Measurements from ENCODE around the gene PRRG2.

- TF ChIP-seq CTCF (IDR thresholded peaks at IDR 0.05) = no peak
- TF ChIP-seq POLR2AphosphoS5 (IDR thresholded peaks at IDR 0.05) = no peak
These were observed 15.3 kb downstream of the PRRG2 start for GRCh38 chr19:49596407-49596806.

All from sigmoid colon (tissue), 4 donors.